GM10847 (cell line): ENCODE data around the gene ACSS1.

Experiments
- POLR2A ChIP-seq: IDR thresholded peaks from 2 replicates; pipeline ENCODE4 v1.6.1; 2011; ENCODE audit not compliant: insufficient read length; ENCODE audit errors: extremely low read depth

The ACSS1 gene

DNA sequence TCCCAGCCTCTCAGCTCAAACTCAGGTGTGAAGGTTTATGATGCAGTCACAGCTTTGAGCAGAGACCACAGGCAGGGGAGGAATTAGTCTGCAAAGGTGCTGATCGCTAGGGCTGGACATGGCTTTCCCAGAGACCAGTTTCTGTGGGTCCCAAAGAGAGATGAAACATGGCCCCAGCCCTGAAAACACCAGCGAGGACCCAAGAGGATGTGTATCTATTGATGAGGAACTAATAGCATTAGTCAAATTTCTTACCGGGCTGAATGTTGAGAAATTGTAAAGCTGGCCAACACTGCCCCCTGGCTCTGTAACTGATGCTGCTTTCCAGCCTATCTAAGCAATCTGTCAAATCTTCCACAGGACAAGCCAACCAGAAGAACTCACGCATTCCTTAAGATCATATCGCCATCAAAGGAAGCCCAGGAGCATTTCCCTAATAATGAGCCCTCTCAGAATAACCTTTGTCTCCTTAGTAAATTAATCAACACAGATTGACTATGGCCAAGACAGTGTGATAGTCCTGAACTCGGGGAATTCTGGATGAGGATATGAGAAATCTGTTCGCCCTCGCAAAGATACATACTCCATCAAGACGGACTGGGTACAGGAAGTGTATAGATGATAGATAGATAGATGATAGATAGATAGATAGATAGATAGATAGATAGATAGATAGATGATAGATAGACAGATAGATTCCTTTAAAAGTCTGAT, 7.8 kb upstream of the ACSS1 start:
- no peak for TF ChIP-seq POLR2A

DNA sequence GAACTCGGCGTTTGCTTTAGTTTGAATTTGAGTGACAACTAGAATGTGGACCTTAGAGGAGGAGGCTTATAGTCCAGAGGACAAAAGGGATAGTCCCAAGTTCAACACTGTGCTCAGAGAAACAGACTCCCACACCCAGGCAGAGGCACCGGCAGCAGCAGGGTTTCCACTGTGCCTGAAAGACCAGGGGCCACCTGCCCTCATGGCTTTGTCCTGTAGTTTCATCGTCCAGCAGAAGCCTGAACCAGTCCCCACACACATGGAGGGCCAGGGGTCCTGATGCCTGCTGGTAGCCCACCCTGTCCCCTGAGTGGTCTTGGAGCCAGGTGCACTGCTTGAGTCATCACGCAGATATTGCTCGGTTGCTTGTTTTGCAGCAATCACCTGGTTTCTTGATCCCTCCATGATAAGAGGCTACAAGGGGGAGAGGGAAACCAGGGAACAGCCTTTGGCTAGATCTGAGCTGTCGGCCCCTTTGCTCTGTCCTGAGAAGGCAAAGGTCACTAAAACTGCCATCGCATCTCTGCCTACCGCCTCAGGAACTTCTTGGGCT, 7.2 kb upstream of the ACSS1 start:
- no peak for TF ChIP-seq POLR2A

DNA sequence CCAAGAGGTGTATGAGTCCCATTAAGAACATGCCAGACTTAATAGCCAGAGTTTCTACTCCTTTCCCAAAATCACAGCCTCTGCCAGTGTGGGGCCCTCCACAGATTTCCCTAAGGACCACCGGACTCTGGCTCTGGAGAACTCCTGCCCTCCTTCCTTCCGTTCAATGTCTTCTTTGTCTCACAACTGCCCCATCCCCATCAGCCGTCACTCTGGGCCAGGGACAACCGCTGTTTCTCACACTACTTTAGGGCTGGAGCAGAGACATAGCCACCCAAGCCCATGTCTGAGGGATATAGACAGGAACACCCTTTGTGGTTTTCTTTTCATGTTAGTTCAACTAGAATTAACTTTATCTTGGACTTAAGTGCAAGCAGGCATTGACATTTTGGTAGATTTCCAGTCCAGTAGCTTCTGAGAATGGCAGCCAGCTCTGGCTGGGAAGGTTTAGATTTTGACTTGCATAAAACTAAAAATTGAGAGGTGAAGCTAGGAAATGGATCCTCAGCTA, 6.7 kb upstream of the ACSS1 start:
- TF ChIP-seq POLR2A, result no peak

DNA sequence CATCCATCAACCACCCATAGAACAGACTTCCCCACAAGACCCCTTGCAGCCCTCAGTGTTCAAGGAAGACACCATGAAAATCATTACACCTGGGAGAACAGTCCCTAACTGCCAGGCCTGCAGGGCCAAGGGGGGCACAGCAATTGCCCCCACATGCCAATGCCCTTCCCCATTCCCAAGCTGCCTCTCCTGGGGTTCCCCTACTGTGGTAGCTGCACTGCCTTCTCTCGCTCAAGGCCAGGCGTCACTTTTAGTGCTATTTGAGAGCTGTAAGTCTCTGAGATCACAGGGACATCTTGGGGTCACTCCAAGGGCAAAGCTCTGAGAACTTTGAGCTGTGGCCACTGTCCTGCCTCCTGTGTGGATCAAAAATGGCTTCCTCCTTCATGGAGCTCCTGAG, 6.0 kb upstream of the ACSS1 start:
- TF ChIP-seq POLR2A, result no peak

DNA sequence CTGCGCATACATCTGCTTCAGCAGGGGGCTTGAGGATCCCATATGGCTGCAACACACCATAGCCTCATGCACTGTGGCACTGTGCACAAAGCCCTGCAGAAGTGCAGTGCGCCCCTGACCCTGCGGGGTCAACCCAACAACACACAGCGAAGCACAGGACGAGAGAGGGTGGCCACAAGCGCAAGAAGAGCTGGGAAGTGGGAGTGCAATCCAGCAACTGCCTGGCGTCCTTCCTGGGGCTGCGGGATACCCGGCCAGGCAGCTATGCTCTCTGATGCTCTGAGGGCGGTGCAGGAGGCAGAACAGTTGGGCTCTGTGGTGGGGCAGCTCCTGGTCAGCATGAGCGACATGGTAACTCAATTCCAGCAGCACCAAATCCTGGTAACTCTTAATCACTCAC, 5.6 kb upstream of the ACSS1 start:
- TF ChIP-seq POLR2A, result no peak

DNA sequence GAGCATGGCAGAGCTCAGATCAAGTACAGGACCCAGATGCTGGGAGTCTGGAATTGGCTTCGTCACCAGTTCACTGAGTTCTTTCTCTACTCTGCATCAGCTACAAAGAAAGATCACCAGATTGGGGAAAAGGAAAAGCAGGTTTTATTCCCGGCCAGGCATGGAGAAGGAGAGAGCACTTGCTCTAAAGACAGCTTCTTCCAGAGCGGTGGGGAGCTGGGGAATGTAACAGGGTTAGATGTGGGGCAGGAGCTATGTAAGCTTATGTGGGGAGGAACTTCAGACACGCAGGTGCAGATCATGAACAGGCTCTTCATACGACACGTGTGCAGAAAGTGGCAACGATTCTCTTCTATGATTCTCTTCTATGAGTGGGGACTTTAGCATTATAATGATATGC, 4.9 kb upstream of the ACSS1 start:
- TF ChIP-seq POLR2A, result no peak

DNA sequence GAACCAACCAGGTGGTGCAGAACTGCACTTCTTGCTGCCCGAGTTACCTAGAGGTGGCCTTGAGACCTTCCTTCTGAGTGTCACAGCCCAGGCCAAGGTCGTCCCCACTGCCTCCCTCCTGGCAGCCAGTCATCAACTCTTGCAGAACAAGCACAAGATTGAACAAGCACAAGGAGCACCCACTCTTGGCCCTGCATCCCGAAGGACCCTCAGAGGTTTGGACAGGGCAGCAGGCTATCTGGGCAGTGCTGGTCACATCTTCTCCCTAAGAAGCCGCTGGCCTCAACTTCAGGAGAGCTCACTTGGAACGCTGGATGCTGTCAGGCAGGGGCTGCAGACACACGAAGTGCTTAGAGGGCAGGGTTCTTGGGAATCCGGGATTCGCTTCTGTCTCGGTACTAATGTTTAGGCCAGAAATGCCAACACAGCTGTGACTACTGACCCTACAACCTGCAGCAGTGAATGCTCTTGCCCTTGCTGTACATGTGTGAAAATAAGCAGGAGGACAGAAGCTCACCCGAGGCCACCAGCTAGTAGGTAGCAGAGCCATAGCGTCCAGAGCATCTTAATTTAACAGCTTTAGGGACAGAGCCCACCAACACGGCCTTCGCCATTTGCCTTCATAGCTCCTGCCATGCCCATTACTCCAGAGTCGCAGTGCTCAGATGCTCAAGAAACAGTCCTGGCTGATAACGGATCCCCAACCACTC, 4.0 kb upstream of the ACSS1 start:
- TF ChIP-seq POLR2A, result no peak

DNA sequence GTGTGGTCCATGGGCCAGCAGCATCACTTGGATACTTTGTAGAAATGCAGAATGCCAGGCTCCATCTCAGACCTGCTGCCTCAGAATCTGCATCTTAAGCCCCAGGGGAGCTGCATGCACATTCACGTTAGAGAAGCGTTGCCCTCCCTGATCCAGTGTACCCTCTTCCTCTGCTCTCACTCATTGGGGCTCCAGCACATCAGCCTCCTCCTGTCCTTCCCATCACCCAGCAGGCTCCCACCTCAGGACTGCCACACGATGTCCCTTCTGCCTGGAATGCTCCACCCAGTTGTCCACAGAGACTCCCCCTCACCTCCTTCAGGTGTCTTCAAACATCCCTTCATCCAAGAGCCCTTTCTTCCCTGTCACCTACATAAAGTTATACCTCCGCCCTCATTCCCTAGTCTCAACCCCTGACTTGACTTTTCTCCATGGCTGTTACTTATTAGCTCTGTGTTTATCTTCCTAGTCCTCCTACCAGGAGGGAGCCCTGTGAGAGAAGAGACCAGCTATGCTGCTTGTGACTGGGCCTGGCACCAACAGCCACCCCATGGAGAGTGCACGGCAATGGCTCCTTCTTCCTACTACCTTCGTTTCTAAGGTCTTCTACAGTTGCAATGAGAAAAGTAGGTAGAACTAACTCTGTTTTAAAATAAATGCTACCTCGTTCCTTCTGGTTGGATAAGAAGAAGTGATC, 3.3 kb upstream of the ACSS1 start:
- no peak for TF ChIP-seq POLR2A

DNA sequence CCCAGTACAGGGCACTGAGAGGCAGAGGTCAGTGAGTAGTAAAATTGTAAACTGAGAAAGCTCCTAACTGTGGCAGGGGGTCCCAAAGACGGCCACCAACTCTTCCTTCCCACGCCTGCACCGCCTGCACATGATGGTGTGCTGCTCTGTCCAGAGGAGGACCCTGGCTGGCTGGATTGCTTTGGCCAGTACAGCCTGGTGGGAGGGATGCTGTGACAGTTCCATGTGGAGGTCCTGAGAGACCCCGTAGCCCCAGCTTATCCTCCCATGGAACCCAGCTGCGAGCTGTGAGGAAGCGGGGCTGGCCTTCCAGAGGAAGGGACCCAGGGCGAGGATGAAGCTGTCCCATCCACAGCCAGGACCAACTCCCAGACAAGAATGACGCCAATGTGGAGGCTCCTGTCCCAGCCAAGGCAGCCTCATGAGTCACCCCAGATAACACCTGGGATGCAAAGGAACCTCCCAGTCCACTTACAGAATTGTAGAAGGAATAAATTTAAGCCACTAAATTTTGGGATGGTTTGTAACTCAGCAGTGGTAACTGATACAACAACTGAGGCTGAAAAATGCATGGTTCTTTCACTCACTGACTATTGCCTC, 2.0 kb upstream of the ACSS1 start:
- TF ChIP-seq POLR2A, result no peak

DNA sequence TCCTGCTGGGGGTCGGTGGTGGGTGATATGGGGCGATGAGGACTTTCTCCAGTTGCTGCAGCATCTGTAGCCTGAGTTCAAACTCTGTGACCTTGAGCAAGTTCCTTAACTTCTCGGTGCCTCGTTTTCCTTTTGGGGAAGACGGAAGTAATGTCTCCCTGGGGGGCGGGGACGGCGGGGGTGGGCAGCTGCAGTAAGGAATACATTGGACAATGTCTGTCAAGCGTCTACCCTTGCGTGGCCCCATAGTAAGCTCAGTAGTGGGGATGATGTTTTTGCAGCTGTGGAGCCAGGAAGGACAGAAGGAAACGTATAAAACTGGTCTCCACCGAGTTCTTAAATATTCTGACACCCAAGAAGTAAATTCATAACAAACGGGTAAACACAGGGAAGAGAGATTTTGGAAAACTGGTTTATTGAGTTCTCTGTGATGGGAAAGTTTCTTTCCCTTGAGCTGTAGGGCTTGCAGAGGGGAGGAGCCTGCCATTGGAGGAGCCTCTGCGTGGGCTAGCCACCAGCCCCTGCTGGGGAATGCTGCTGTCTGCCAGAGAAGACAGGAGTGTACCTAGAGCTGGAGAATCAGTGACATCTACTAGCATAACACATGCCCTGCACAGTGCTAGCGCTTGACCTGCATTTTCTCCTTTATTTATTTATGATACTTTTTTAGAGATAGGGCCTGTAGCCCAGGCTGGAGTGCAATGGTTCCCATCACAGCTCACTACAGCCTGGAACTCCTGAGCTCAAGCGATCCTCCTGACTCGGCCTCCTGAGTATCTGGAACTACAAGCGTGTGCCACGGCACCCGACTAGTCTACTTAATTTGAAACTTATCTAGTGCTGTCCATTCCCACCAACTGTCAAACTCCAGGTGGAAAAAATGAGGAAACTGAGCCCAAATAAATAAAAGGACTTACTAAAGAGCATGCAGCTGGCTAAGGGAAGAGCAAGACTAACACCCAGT, 1.2 kb upstream of the ACSS1 start:
- TF ChIP-seq POLR2A, result no peak

DNA sequence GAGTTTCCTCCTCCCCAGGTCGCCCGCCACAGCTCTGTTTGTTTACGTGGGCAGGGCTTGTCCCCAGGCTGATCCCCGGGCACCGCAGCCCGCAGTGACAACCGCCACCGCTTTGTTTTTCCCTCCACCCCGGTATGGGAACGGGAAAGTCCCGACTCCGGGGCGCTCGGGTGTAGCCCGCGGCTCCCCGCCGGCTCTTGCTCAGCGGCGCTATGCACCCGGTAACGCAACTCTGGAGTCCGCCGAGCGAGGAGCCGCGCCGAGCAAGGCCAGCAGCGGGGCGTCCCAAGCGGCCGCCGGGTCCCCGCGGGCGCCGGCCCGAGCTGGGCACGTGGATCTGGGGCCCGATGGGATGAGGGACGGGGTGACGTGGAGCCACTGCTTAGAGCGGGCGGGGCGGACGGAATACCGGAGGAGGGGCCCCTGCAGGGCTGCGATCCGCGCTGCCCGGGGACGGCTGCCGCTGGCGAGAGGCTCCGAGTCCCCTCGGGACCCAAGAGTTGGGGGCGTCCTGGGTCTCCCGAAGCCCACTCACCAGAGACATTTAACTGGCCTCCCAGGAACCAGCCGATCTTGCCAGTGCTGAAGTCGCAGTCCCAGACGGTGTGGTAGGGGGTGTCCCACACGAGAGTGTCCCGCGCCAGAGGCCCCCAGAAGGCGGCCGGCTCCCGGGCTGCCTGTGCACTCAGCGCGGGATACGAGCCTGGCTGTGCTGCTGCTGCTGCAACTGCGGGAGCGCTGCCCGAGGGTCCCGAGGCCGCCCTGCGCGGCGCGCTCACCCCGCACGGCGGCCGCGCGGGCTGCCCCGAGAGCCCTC, 497 bp downstream of the ACSS1 start:
- no peak for TF ChIP-seq POLR2A

DNA sequence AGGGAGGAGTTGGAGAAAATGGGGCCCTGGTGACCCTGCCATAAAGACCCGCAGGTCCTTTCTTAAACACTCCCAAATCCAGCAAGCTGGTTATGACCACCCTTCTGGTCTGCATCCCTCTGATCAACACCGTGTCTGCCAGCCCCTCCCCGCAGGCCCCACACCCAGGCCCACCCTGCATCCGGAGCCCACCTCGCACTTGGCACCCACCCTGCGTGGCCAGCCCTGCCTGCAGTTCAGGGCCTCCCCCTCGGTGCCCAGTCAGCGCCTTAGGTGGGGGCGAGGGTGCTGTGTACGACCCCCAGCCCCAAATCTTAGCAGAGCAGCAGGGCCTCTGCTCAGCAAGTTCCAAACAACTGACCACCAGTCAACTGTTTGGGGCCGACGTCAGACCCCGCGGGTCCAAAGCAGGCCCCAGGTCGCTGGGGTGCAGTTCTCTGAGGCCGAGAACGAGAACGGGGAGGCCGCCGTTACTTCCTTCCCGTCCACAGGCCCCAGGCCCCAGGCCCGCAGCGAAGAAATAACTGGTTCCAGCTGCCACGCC, 1.2 kb downstream of the ACSS1 start:
- TF ChIP-seq POLR2A, result no peak

DNA sequence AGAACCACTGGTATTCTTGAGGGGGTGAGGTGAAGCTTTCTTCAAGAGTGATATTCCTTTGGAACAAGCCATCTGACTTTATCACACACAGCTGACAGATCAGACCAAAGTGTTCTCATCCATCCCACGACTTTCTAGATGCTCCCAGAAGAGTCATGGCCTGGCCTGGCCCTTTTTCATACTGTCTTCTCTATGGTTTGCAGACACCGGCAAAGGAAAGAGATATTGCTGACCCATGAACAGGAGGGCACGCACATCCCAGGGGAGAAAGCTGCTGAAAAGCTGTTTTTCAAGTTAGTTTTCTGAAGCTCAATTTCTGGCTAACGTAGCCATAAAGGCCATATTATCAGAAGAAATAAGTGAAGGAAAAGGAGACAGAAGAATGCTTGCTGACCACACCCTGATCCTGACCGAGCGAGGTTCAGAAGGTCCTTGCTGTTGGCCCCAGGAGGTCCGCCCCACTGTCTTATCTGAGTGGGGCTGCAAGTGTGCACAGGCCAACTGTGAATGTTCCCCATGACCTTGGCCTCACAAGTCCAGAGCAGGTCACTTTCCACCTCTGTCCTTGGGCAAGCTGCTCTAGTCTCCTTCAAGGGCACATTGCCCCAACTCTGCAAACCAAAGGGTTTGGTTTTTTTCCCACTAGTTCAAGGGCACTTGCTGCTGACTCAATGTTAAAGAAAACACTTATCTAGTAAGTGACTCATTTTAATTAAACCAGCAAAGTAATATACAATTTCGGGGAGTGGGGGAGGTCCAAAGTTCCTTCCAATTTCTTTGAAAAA, 2.0 kb downstream of the ACSS1 start:
- TF ChIP-seq POLR2A, result no peak
